ENCODE data around the gene FBN2. TPM values are rescaled to one million over a fixed set of nuclear protein-coding genes. Genes with fewer than 3 reads are reported as not detected.

The FBN2 gene
- total and polyA plus RNA-seq, 2 of the 4 experiments (the other 2 are of a cell fraction): 26.7 to 69.0 TPM

- DNase-seq: no peak
- CTCF ChIA-PET: no interaction called here
- TF ChIP-seq CHD1 (IDR thresholded peaks at IDR 0.05; ENCODE audit: low read depth, low read length) (no peak), NFE2L2 (IDR thresholded peaks at IDR 0.05; ENCODE audit: low read depth, low read length) (no peak), SMC3 (IDR thresholded peaks at IDR 0.05; ENCODE audit: low read depth, low read length) (no peak)
Observed at GRCh38 chr5:128315671-128316070, 222.4 kb downstream of the FBN2 start.

More at GRCh38 chr5:128315671-128316070, 222.4 kb downstream of the FBN2 start:
- in situ Hi-C loops (cut with MboI; ENCODE audit: low sequenced_read_pairs): no loop called here
- Histone ChIP-seq H3K56ac (ENCODE audit: extremely low read depth, insufficient read depth, low read length) (no peak overlapping the region), H4K5ac (ENCODE audit: low read depth, low read length) (no peak overlapping the region), H2BK120ac (ENCODE audit: low read depth, low read length) (no peak overlapping the region), H2AK9ac (replicated peaks; ENCODE audit: low read depth, low read length, poor library complexity) (no peak overlapping the region), H3K36me3 (ENCODE audit: control insufficient read depth, insufficient read depth, low read length) (peaks cover 13% of the 10 kb centered on the region), H3K23ac (ENCODE audit: low read depth, low read length) (no peak overlapping the region), H3K4me1 (ENCODE audit: control insufficient read depth, insufficient read depth, low read length) (no peaks in the 10 kb centered on the region), H2BK5ac (ENCODE audit: low read depth, low read length, poor library complexity, severe bottlenecking) (no peak overlapping the region), H2BK20ac (ENCODE audit: low read depth, low read length) (no peak overlapping the region), H3K4ac (ENCODE audit: low read depth, low read length) (no peak overlapping the region), H3K14ac (replicated peaks; ENCODE audit: low read depth, low read length) (no peak overlapping the region), H4K91ac (ENCODE audit: insufficient read depth, low read depth, low read length) (no peak overlapping the region), H2AFZ (replicated peaks; ENCODE audit: low read length, poor library complexity) (no peak overlapping the region), H3K9ac (ENCODE audit: low read depth, low read length) (no peak overlapping the region), H3K9me1 (ENCODE audit: insufficient read depth, low read length) (peaks cover 3% of the 10 kb centered on the region; the same call in 1 of the 2 replicates), H3K27me3 (ENCODE audit: control insufficient read depth, insufficient read depth, low read length) (no peaks in the 10 kb centered on the region), H3K9me3 (ENCODE audit: control insufficient read depth, insufficient read depth, low read length) (no peaks in the 10 kb centered on the region), H3K18ac (ENCODE audit: low read depth, low read length) (no peak overlapping the region), H3K4me2 (ENCODE audit: low read depth, low read length) (no peak overlapping the region), H2BK15ac (ENCODE audit: low read depth, low read length) (no peak overlapping the region), H3K4me3 (ENCODE audit: insufficient read depth, low read depth, low read length) (no peak overlapping the region), H3K27ac (ENCODE audit: insufficient read depth, low read length) (no peak overlapping the region), H2AK5ac (ENCODE audit: low read depth, low read length) (no peak overlapping the region), H4K8ac (ENCODE audit: low read depth in 2 of 2, low read length in 2 of 2) (no peak overlapping the region), H3K79me1 (ENCODE audit: low read depth in 1 of 2, low read length in 2 of 2) (no peaks in the 10 kb centered on the region), H4K20me1 (ENCODE audit: insufficient read depth, low read length) (no peaks in the 10 kb centered on the region)
- BruUV-seq (replicated peaks): no TSS peak
- ATAC-seq (ENCODE audit: low read depth): no peak
- no CpG with 5 or more reads among the region's 4 CpGs for WGBS, 2 experiments (ENCODE audit: extremely low coverage in 2 of 2, insufficient read length in 1 of 2)
- intact Hi-C loops (cut with micrococcal nuclease): no loop called here
- POLR2A ChIA-PET (ENCODE audit: unreplicated experiment): no interaction called here
- dilution Hi-C loops (cut with HindIII; ENCODE audit: low sequenced_read_pairs, unreplicated experiment): no loop called here
